Measurements from ENCODE around the gene CBX1. TPM values are rescaled to one million over a fixed set of nuclear protein-coding genes. Genes with fewer than 3 reads are reported as not detected.

Gene CBX1
- total and polyA plus RNA-seq, 2 of the 13 experiments (the other 11 are each of a cell fraction or from before 2014, with no cell fraction given), result 17.8 to 108 TPM

DNA sequence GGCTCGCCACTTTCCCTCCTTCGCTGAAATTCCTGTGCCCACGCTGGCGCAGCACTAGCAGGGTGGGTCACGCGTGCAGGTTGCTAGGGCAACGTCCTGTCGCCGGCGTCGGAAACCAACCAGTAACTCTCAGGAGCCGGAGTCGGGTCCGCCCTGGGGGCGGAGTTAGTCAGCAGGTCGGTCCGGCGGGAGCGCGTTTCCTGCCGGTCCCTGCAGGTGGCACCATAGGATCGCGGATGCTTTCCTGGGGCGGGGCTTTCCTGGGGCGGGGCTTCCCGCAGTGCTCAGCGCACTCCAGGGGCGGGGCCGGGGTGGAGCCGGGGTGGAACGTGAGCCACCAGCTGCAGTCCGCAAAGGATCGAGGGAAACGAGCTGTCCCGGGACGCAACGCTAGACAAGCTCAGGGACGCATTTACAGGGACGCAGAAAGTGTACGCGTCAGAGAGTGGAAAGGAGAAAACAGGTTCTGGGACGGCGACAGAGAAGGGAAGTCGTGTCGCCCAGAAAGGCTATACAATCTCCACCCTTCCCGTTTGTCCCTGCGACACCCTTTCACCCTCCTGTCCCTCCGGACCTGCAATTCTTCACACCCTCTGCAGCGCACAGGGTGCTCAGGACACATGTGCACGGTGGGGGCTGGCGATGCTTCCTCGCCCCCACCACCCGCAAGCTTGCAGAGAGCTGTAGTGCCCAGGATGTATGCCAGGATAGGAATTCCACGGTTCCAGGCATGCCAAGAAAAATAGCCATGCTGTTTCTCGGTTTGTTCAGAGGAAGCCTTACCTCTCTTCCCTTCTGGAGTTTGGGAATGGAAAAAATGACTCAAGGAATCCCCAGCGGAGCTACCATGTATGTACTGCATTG, 76.0 kb downstream of the CBX1 start (continued):
- TF ChIP-seq GATAD2A (CRISPR knock-in tag; IDR thresholded peaks at IDR 0.05), result no peak
- TF ChIP-seq ZNF33B (CRISPR knock-in tag; IDR thresholded peaks at IDR 0.05), result no peak
- 0 out of 2 replicates have a peak, but pooled peaks have one; percentile 40 for TF ChIP-seq ZNF30 (CRISPR knock-in tag; IDR thresholded peaks at IDR 0.05)
- TF ChIP-seq TOE1 (CRISPR knock-in tag; IDR thresholded peaks at IDR 0.05), result no peak
- TF ChIP-seq SNRNP70 (IDR thresholded peaks at IDR 0.05; ENCODE audit: low read depth, low read length), result no peak
- peak; percentile 37 for TF ChIP-seq PTBP1 (IDR thresholded peaks at IDR 0.05; ENCODE audit: low read depth, low read length, poor library complexity, severe bottlenecking)
- no peak for TF ChIP-seq SRSF4 (IDR thresholded peaks at IDR 0.05; ENCODE audit: low read depth, low read length, poor library complexity, severe bottlenecking)
- TF ChIP-seq ZNF7 (CRISPR knock-in tag; IDR thresholded peaks at IDR 0.05), result no peak
- no peak; the same call in 1 of the 2 replicates for TF ChIP-seq ZNF430 (CRISPR knock-in tag; IDR thresholded peaks at IDR 0.05)
- peak; percentile 48; the same call in 1 of the 2 replicates for TF ChIP-seq ZNF749 (CRISPR knock-in tag; IDR thresholded peaks at IDR 0.05; ENCODE audit: borderline replicate concordance)
- no peak for TF ChIP-seq PPARG (CRISPR knock-in tag; conservative IDR thresholded peaks at IDR 0.05)
- TF ChIP-seq, protein P1, sequence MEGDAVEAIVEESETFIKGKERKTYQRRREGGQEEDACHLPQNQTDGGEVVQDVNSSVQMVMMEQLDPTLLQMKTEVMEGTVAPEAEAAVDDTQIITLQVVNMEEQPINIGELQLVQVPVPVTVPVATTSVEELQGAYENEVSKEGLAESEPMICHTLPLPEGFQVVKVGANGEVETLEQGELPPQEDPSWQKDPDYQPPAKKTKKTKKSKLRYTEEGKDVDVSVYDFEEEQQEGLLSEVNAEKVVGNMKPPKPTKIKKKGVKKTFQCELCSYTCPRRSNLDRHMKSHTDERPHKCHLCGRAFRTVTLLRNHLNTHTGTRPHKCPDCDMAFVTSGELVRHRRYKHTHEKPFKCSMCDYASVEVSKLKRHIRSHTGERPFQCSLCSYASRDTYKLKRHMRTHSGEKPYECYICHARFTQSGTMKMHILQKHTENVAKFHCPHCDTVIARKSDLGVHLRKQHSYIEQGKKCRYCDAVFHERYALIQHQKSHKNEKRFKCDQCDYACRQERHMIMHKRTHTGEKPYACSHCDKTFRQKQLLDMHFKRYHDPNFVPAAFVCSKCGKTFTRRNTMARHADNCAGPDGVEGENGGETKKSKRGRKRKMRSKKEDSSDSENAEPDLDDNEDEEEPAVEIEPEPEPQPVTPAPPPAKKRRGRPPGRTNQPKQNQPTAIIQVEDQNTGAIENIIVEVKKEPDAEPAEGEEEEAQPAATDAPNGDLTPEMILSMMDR (CRISPR knock-in tag; IDR thresholded peaks at IDR 0.05), result peak; percentile 99
- 0 out of 2 replicates have a peak, but pooled peaks have one; percentile 23 for TF ChIP-seq NR2C2 (CRISPR knock-in tag; IDR thresholded peaks at IDR 0.05; ENCODE audit: borderline replicate concordance)
- TF ChIP-seq HES4 (CRISPR knock-in tag; IDR thresholded peaks at IDR 0.05; ENCODE audit: borderline replicate concordance), result no peak
- TF ChIP-seq, protein P2, sequence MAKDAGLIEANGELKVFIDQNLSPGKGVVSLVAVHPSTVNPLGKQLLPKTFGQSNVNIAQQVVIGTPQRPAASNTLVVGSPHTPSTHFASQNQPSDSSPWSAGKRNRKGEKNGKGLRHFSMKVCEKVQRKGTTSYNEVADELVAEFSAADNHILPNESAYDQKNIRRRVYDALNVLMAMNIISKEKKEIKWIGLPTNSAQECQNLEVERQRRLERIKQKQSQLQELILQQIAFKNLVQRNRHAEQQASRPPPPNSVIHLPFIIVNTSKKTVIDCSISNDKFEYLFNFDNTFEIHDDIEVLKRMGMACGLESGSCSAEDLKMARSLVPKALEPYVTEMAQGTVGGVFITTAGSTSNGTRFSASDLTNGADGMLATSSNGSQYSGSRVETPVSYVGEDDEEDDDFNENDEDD (CRISPR knock-in tag; IDR thresholded peaks at IDR 0.05; ENCODE audit: borderline replicate concordance), result peak; percentile 76
- no peak for TF ChIP-seq PCBP2 (optimal IDR thresholded peaks at IDR 0.05; ENCODE audit: low read depth, low read length, poor library complexity, severe bottlenecking)
- TF ChIP-seq, protein P3, sequence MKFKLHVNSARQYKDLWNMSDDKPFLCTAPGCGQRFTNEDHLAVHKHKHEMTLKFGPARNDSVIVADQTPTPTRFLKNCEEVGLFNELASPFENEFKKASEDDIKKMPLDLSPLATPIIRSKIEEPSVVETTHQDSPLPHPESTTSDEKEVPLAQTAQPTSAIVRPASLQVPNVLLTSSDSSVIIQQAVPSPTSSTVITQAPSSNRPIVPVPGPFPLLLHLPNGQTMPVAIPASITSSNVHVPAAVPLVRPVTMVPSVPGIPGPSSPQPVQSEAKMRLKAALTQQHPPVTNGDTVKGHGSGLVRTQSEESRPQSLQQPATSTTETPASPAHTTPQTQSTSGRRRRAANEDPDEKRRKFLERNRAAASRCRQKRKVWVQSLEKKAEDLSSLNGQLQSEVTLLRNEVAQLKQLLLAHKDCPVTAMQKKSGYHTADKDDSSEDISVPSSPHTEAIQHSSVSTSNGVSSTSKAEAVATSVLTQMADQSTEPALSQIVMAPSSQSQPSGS (CRISPR knock-in tag; IDR thresholded peaks at IDR 0.05), result no peak; the same call in 1 of the 2 replicates
- TF ChIP-seq, protein P4, sequence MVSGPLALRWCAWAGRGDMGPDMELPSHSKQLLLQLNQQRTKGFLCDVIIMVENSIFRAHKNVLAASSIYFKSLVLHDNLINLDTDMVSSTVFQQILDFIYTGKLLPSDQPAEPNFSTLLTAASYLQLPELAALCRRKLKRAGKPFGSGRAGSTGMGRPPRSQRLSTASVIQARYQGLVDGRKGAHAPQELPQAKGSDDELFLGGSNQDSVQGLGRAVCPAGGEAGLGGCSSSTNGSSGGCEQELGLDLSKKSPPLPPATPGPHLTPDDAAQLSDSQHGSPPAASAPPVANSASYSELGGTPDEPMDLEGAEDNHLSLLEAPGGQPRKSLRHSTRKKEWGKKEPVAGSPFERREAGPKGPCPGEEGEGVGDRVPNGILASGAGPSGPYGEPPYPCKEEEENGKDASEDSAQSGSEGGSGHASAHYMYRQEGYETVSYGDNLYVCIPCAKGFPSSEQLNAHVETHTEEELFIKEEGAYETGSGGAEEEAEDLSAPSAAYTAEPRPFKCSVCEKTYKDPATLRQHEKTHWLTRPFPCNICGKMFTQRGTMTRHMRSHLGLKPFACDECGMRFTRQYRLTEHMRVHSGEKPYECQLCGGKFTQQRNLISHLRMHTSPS (CRISPR knock-in tag; IDR thresholded peaks at IDR 0.05; ENCODE audit: low read depth), result no peak; the same call in 1 of the 2 replicates
